ENCODE results near the gene MAML3. TPM values are rescaled to one million over a fixed set of nuclear protein-coding genes. Genes with fewer than 3 reads are reported as not detected.

The MAML3 gene
- total RNA-seq, 1 experiment from 2014 or later = 0.89 TPM

DNA sequence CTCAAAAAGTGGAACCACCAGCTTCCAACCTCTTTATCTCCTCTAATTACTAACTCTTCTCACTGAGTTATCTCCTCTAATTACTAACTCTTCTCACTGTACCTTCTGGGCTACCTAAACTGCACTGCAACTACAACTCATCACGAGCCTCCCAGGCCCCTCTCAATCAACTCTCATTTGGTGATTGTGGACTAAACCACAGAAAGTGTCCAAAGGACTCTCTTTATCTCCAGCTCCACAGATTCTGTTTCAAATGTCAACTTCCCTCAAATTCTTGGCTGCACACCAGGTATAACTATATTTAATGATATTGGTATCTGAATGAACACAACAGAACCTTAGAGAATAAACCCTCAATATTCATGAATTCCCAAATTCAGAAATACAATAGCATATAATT, 182.9 kb downstream of the MAML3 start:
- POLR2A ChIA-PET = interaction anchor here (0.7 to 1.2 kb wide), 2 partner anchors 26 to 83 kb away, joined by 3 read pairs; no protein-coding TSS in a partner anchor
- no peak for DNase-seq (ENCODE audit: unreplicated experiment)
- no peak overlapping the region for H3K27ac Mint-ChIP-seq (ENCODE audit: low read depth, unreplicated experiment)
- H3K4me3 Mint-ChIP-seq (ENCODE audit: unreplicated experiment) = no peak overlapping the region
- TF ChIP-seq, protein P1, sequence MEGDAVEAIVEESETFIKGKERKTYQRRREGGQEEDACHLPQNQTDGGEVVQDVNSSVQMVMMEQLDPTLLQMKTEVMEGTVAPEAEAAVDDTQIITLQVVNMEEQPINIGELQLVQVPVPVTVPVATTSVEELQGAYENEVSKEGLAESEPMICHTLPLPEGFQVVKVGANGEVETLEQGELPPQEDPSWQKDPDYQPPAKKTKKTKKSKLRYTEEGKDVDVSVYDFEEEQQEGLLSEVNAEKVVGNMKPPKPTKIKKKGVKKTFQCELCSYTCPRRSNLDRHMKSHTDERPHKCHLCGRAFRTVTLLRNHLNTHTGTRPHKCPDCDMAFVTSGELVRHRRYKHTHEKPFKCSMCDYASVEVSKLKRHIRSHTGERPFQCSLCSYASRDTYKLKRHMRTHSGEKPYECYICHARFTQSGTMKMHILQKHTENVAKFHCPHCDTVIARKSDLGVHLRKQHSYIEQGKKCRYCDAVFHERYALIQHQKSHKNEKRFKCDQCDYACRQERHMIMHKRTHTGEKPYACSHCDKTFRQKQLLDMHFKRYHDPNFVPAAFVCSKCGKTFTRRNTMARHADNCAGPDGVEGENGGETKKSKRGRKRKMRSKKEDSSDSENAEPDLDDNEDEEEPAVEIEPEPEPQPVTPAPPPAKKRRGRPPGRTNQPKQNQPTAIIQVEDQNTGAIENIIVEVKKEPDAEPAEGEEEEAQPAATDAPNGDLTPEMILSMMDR (IDR thresholded peaks at IDR 0.05; ENCODE audit: unreplicated experiment) = no peak
- peaks cover 6% of the 10 kb centered on the region for H3K4me1 Mint-ChIP-seq (ENCODE audit: insufficient read depth, unreplicated experiment)
- BruUV-seq (replicated peaks) = no TSS peak
- peaks cover 4% of the 10 kb centered on the region for H3K36me3 Mint-ChIP-seq (ENCODE audit: insufficient read depth, unreplicated experiment)
- intact Hi-C loops (cut with micrococcal nuclease) = no loop called here
- CTCF ChIA-PET = interaction anchor here (0.5 to 1.0 kb wide), 3 partner anchors 9 to 671 kb away, joined by 3 to 4 read pairs (median 3); no protein-coding TSS in a partner anchor
- H3K9me3 Mint-ChIP-seq (ENCODE audit: unreplicated experiment) = no peaks in the 10 kb centered on the region
- no peaks in the 10 kb centered on the region for H3K27me3 Mint-ChIP-seq (ENCODE audit: insufficient read depth, unreplicated experiment)

GRCh38 chr4:139969635-139970266, 184.2 kb downstream of the MAML3 start:
- Mint-ChIP-seq H3K4me1 (ENCODE audit: insufficient read depth, unreplicated experiment) (no peaks in the 10 kb centered on the region), H3K27me3 (ENCODE audit: insufficient read depth, unreplicated experiment) (no peaks in the 10 kb centered on the region), H3K36me3 (ENCODE audit: insufficient read depth, unreplicated experiment) (peaks cover 4% of the 10 kb centered on the region), H3K27ac (ENCODE audit: low read depth, unreplicated experiment) (no peak overlapping the region), H3K9me3 (ENCODE audit: unreplicated experiment) (no peaks in the 10 kb centered on the region), H3K4me3 (ENCODE audit: unreplicated experiment) (no peak overlapping the region)
- POLR2A ChIA-PET = no interaction called here
- intact Hi-C loops (cut with micrococcal nuclease) = no loop called here
- BruUV-seq (replicated peaks) = no TSS peak
- CTCF ChIA-PET = interaction anchor here (0.6 to 1.0 kb wide), 3 partner anchors 10 to 442 kb away, joined by 3 to 4 read pairs (median 4); no protein-coding TSS in a partner anchor
- TF ChIP-seq, protein P1 (IDR thresholded peaks at IDR 0.05; ENCODE audit: unreplicated experiment) = no peak
- DNase-seq (ENCODE audit: unreplicated experiment) = no peak

DNA sequence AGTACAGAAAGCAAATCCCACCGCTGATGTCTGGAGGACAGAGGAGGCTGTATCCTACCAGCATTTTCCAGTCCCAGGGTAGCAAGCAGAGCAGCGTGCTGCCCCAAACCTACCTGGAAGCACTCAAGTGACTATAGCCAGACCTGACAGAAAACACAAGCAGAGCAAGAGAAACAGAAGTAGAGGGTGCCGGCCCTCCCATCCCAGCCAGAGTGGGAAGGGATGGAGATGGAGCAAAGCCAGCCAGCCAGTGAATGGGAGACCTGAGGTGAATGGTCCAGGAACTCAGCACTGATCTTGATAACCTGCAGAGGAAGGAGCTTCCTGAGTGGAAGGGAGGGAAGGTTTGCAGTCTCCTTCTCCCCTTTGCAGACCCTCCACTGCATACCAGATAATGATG, 185.2 kb downstream of the MAML3 start:
- BruUV-seq (replicated peaks) = no TSS peak
- POLR2A ChIA-PET = no interaction called here

DNA sequence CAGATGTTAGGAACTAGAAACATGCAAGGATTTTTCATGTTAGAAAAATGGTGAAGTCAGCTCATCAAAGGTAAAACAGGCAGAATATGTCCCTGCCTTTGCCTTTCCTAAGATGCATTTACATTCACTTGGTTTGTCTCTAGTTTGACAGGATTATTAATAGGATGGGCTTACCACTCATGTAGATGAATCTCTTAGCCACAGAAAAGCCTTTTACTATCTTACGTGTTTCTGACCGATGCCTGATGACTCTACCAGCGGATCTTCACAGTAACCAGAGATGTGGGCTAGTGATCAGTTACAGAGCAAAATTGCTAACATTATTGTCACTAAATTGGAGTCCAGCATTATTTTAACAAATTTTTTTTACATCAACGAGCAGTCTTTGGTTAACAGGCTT, 187.6 kb downstream of the MAML3 start:
- H3K36me3 Mint-ChIP-seq (ENCODE audit: insufficient read depth, unreplicated experiment) = peaks cover 4% of the 10 kb centered on the region
- TF ChIP-seq, protein P1 (IDR thresholded peaks at IDR 0.05; ENCODE audit: unreplicated experiment) = no peak
- intact Hi-C loops (cut with micrococcal nuclease) = no loop called here
- no peak overlapping the region for H3K4me3 Mint-ChIP-seq (ENCODE audit: unreplicated experiment)
- no TSS peak for BruUV-seq (replicated peaks)
- ChIA-PET CTCF (no interaction called here), POLR2A (no interaction called here)
- H3K9me3 Mint-ChIP-seq (ENCODE audit: unreplicated experiment) = no peaks in the 10 kb centered on the region
- no peak overlapping the region for H3K27ac Mint-ChIP-seq (ENCODE audit: low read depth, unreplicated experiment)
- no peak for DNase-seq (ENCODE audit: unreplicated experiment)
- no peaks in the 10 kb centered on the region for H3K4me1 Mint-ChIP-seq (ENCODE audit: insufficient read depth, unreplicated experiment)
- no peaks in the 10 kb centered on the region for H3K27me3 Mint-ChIP-seq (ENCODE audit: insufficient read depth, unreplicated experiment)

More for the DNA sequence above, 185.2 kb downstream of the MAML3 start:
- no peak for DNase-seq (ENCODE audit: unreplicated experiment)
- TF ChIP-seq, protein P1 (IDR thresholded peaks at IDR 0.05; ENCODE audit: unreplicated experiment) = no peak
- intact Hi-C loops (cut with micrococcal nuclease) = no loop called here
- no peaks in the 10 kb centered on the region for H3K4me1 Mint-ChIP-seq (ENCODE audit: insufficient read depth, unreplicated experiment)
- CTCF ChIA-PET = interaction anchor here (0.8 kb wide), 1 partner anchor 441 kb away, joined by 3 read pairs; no protein-coding TSS in a partner anchor
- peaks cover 4% of the 10 kb centered on the region for H3K36me3 Mint-ChIP-seq (ENCODE audit: insufficient read depth, unreplicated experiment)
- H3K9me3 Mint-ChIP-seq (ENCODE audit: unreplicated experiment) = no peaks in the 10 kb centered on the region
- H3K4me3 Mint-ChIP-seq (ENCODE audit: unreplicated experiment) = no peak overlapping the region
- H3K27me3 Mint-ChIP-seq (ENCODE audit: insufficient read depth, unreplicated experiment) = no peaks in the 10 kb centered on the region
- H3K27ac Mint-ChIP-seq (ENCODE audit: low read depth, unreplicated experiment) = no peak overlapping the region
